SU-DHL-6 (cell line): ENCODE data around the gene KCNIP3.

Experiments used
- CTCF ChIP-seq: fragments of 200-600 bp; sonication (generic); IDR thresholded peaks from one replicate; pipeline ENCODE4 v1.5.1; 2017; ENCODE audit warnings: antibody characterized with exemption, mild to moderate bottlenecking, low read length, moderate library complexity; ENCODE audit not compliant: insufficient read depth, poor library complexity, severe bottlenecking
- EZH2phosphoT487 ChIP-seq: fragments of 200-600 bp; sonication (generic), shearing (Covaris generic); conservative IDR thresholded peaks from 2 replicates; pipeline ENCODE4 v1.6.1; 2018; ENCODE audit warnings: mild to moderate bottlenecking, antibody characterized with exemption, low read length, moderate library complexity, mixed read lengths

GRCh38 chr2:95278637-95279225, 18.4 kb upstream of the KCNIP3 start:
- no peak for TF ChIP-seq CTCF
- TF ChIP-seq EZH2phosphoT487 = no peak
